Measurements from ENCODE around the gene ENPP5.
"Not testable (repeated sequence)": the region's sequence is repeated elsewhere in the genome, so short reads cannot be mapped to it uniquely, and the experiment has no call there.

ENPP5 gene

DNA sequence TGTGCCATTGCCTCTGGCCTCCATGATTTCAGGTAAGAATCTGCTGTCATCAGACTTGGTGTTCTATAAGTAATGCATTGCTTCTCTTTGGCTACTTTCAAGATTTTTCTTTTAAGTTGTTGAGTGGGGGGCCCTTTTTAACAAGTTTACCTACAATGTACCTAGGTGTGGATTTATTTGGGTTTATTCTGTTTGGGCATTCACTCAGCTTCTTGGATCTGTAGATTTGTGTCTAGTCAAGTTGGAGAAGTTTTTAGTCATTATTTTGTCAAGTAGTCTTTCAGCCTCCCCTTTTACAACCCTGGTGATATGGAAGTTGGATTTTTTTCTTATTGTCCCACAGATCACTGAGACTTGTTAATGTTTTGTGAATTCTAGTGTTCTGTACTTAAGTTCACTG, 14.1 kb downstream of the ENPP5 start:
- DNase-seq (ENCODE audit: low read depth), result no peak
- H3K4me3 ChIP-seq (replicated peaks; ENCODE audit: low read depth, low read length), result no peak overlapping the region
- TF ChIP-seq, protein P1, sequence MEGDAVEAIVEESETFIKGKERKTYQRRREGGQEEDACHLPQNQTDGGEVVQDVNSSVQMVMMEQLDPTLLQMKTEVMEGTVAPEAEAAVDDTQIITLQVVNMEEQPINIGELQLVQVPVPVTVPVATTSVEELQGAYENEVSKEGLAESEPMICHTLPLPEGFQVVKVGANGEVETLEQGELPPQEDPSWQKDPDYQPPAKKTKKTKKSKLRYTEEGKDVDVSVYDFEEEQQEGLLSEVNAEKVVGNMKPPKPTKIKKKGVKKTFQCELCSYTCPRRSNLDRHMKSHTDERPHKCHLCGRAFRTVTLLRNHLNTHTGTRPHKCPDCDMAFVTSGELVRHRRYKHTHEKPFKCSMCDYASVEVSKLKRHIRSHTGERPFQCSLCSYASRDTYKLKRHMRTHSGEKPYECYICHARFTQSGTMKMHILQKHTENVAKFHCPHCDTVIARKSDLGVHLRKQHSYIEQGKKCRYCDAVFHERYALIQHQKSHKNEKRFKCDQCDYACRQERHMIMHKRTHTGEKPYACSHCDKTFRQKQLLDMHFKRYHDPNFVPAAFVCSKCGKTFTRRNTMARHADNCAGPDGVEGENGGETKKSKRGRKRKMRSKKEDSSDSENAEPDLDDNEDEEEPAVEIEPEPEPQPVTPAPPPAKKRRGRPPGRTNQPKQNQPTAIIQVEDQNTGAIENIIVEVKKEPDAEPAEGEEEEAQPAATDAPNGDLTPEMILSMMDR (IDR thresholded peaks at IDR 0.05; ENCODE audit: low read length, missing control alignments), result no peak

DNA sequence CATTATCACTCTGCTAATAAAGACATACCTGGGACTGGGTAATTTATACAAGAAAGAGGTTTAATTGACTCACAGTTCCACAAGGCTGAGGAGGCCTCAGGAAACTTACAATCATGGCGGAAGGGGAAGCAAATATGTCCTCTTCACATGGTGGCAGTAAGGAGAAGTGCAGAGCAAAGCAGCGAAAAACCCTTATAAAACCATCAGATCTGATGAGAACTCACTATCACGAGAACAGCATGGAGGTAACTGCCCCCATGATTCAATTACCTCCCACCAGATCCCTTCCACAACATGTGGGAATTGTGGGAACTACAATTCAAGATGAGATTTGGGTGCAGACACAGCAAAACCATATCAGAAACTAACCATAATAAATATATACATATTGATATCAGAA, 21.7 kb downstream of the ENPP5 start:
- not testable (repeated sequence) for DNase-seq (ENCODE audit: low read depth); H3K4me3 ChIP-seq (replicated peaks; ENCODE audit: low read depth, low read length)

DNA sequence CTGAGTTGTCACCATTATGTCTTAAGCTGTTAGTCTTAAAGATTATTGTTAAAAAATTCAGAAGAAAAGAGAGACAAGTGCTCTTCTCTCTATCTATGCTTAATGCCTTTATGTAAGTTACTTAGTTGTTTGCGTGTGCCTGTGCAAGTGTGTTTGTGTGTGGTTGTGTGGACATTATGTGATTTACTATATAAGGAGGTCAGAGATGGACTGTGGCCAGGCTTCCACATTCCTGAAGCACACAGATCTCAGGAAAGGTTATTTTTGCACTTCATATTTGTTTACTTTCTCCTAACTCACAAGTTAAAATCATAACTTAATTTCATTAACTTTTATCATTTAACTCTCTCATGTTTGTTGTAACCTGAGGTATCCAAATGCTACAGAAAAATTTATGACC, 26.5 kb downstream of the ENPP5 start:
- H3K4me3 ChIP-seq (replicated peaks; ENCODE audit: low read depth, low read length), result no peak overlapping the region
- TF ChIP-seq, protein P1 (IDR thresholded peaks at IDR 0.05; ENCODE audit: low read length, missing control alignments), result no peak
- DNase-seq (ENCODE audit: low read depth), result no peak

DNA sequence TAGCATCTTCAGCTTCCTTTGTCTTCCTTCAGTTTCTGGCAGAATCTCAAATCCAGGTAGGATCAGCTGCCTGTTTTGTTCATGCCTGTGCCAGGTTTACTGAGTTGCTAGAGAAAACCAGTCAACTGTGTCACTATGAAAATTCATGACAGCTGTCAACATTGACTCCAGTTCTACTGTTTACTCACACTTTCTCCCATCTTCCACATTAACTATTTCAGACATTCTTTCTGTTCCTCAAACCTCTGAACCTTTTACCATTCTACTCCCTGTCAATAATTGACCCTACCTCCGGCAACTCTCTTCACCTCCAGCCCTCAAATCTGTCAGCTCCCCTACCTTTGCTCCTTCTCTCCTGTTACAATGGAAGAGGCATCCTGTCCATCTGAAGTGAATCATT, 32.5 kb downstream of the ENPP5 start:
- TF ChIP-seq, protein P1 (IDR thresholded peaks at IDR 0.05; ENCODE audit: low read length, missing control alignments), result no peak
- H3K4me3 ChIP-seq (replicated peaks; ENCODE audit: low read depth, low read length), result no peak overlapping the region
- DNase-seq (ENCODE audit: low read depth), result no peak

DNA sequence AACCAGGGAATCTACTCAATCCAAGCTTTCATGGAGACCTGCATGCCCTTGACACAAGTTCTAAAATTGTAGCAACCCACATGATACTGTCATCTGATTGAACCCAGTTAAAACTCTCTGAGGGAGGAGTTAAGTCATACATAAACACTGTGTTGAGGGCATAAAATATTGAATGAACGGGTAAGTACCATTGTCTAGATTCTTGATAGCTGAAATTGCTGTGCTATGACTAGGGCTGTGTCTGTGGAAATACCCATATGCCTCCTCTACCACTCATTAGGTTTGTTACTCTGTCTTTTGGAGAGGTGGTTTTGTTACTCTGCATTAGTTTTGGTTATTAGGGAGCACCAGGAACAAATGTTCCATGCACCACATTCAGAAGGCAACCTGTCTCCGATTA, 33.4 kb downstream of the ENPP5 start:
- no peak overlapping the region for H3K4me3 ChIP-seq (replicated peaks; ENCODE audit: low read depth, low read length)
- TF ChIP-seq, protein P1 (IDR thresholded peaks at IDR 0.05; ENCODE audit: low read length, missing control alignments), result no peak
- no peak for DNase-seq (ENCODE audit: low read depth)

DNA sequence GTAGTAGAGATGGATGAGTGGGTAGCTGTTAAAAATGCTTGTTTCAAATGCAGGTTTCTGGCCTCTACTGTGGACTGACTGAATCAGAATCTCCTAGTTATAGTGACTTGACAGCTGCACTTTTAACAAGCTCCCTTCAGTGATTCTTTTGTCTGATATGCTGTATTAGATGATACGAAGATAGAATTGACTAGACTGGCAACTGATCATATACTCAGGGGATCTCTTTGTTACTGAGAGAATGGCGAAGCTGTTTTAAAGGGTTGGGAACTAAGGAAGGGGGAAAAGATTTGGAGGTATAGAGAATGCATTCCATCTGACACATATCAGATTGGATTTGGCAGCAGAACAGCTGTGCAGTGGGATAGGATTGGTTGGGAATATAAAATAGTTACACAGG, 33.9 kb downstream of the ENPP5 start:
- TF ChIP-seq, protein P1 (IDR thresholded peaks at IDR 0.05; ENCODE audit: low read length, missing control alignments), result no peak
- H3K4me3 ChIP-seq (replicated peaks; ENCODE audit: low read depth, low read length), result no peak overlapping the region
- no peak for DNase-seq (ENCODE audit: low read depth)

DNA sequence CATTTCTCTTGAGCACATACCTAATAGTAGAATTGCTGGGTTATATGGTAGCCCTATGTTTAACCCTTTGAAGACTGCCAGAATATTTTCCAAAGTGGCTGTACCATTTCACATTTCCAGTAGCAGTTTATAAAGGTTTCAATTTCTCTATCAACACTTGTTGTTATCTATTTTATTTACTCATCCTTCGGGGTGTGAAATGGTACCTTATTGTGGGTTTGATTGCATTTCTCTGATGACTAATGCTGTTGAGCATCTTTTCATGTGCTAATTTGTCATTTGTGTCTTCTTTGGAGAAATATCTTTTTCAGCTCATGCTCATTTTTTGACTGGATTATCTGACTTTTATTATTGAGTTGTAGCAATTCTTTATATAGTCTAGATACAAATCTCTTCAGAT, 35.6 kb downstream of the ENPP5 start:
- TF ChIP-seq, protein P1 (IDR thresholded peaks at IDR 0.05; ENCODE audit: low read length, missing control alignments), result no peak
- DNase-seq (ENCODE audit: low read depth), result no peak

DNA sequence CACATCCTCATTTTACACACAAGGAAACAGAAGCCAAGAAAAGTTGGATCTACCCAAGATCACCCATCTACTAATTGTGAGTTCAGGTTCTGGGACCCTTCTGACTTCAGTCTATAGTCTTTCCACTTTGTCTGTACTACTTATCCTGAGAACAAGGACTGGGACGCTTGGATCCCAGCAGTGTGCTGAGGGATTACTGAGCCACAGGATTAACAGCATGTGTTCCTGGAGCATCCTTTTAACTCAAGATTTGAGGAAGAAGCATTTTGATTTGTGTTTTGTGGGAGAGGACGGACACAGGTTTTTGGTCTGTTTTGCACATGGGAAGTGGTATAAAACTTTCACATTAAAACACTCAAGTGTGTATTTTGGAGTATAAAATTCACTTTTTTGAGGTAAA, 36.6 kb downstream of the ENPP5 start:
- TF ChIP-seq, protein P1 (IDR thresholded peaks at IDR 0.05; ENCODE audit: low read length, missing control alignments), result no peak
- no peak for DNase-seq (ENCODE audit: low read depth)
- no peak overlapping the region for H3K4me3 ChIP-seq (replicated peaks; ENCODE audit: low read depth, low read length)

More for the DNA sequence above, 35.6 kb downstream of the ENPP5 start:
- H3K4me3 ChIP-seq (replicated peaks; ENCODE audit: low read depth, low read length), result no peak overlapping the region

DNA sequence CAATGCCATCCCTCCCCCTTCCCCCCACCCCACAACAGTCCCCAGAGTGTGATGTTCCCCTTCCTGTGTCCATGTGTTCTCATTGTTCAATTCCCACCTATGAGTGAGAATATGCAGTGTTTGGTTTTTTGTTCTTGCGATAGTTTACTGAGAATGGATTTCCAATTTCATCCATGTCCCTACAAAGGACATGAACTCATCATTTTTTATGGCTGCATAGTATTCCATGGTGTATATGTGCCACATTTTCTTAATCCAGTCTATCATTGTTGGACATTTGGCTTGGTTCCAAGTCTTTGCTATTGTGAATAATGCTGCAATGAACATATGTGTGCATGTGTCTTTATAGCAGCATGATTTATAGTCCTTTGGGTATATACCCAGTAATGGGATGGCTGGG, 39.5 kb downstream of the ENPP5 start:
- DNase-seq (ENCODE audit: low read depth); H3K4me3 ChIP-seq (replicated peaks; ENCODE audit: low read depth, low read length): not testable (repeated sequence)

Measured in fibroblast of pulmonary artery (primary cell).